GM23248 (cell line): ENCODE data around the gene C2orf74. TPM values are rescaled to one million over a fixed set of nuclear protein-coding genes. Genes with fewer than 3 reads are reported as not detected.

ENCODE experiments used
- DNase-seq: peaks from one replicate; pipeline ENCODE4 v3.0.0-alpha.2; 2015
- H2AFZ ChIP-seq: fragments of 200-600 bp; sonication (generic); 2 replicates; pipeline ENCODE4 v1.6.1; 2016; ENCODE audit warnings: antibody characterized with exemption
- H3F3A ChIP-seq: fragments of 200-600 bp; sonication (generic); 2 replicates; pipeline ENCODE4 v1.6.1; 2016; ENCODE audit warnings: mild to moderate bottlenecking, antibody characterized with exemption, mixed run types; ENCODE audit not compliant: insufficient read depth
- H3K27ac ChIP-seq: fragments of 200-600 bp; sonication (generic); 2 replicates; pipeline ENCODE4 v1.5.1; 2016; ENCODE audit warnings: mild to moderate bottlenecking
- H3K27me3 ChIP-seq: fragments of 200-600 bp; sonication (generic); replicated peaks from 2 replicates; pipeline ENCODE4 v1.6.1; 2016; ENCODE audit warnings: mild to moderate bottlenecking; ENCODE audit not compliant: insufficient read depth
- H3K36me3 ChIP-seq: fragments of 200-600 bp; sonication (generic); 2 replicates; pipeline ENCODE4 v1.6.1; 2016; ENCODE audit warnings: low read depth, mild to moderate bottlenecking
- H3K4me1 ChIP-seq: fragments of 200-600 bp; sonication (generic); 2 replicates; pipeline ENCODE4 v1.6.1; 2016; ENCODE audit warnings: mild to moderate bottlenecking; ENCODE audit not compliant: insufficient read depth
- H3K4me2 ChIP-seq: fragments of 200-600 bp; sonication (generic); one replicate; pipeline ENCODE4 v1.6.1; 2016; ENCODE audit warnings: mild to moderate bottlenecking; ENCODE audit not compliant: unreplicated experiment
- H3K4me3 ChIP-seq: fragments of 200-600 bp; sonication (generic); 2 replicates; pipeline ENCODE4 v1.5.1; 2016; ENCODE audit warnings: mild to moderate bottlenecking
- H3K79me2 ChIP-seq: fragments of 200-600 bp; sonication (generic); 2 replicates; pipeline ENCODE4 v1.6.1; 2016; ENCODE audit warnings: mild to moderate bottlenecking; ENCODE audit not compliant: insufficient read depth
- H3K9ac ChIP-seq: fragments of 200-600 bp; sonication (generic); 2 replicates; pipeline ENCODE4 v1.6.1; 2016; ENCODE audit warnings: mild to moderate bottlenecking
- H3K9me2 ChIP-seq: fragments of 200-600 bp; sonication (generic); 2 replicates; pipeline ENCODE4 v1.6.1; 2016; ENCODE audit warnings: mixed run types, mild to moderate bottlenecking, moderate library complexity; ENCODE audit not compliant: insufficient read depth
- H3K9me3 ChIP-seq: fragments of 200-600 bp; sonication (generic); one replicate; pipeline ENCODE4 v1.6.1; 2017; ENCODE audit warnings: low read depth
- H4K20me1 ChIP-seq: fragments of 200-600 bp; sonication (generic); 2 replicates; pipeline ENCODE4 v1.6.0; 2016; ENCODE audit not compliant: insufficient read depth
- EZH2 ChIP-seq: fragments of 200-600 bp; sonication (generic); IDR thresholded peaks from 2 replicates; pipeline ENCODE4 v1.6.1; 2018; ENCODE audit warnings: antibody characterized with exemption, mild to moderate bottlenecking; ENCODE audit not compliant: insufficient read depth, poor library complexity, severe bottlenecking
- EZH2phosphoT487 ChIP-seq: fragments of 200-600 bp; sonication (generic); IDR thresholded peaks from 2 replicates; pipeline ENCODE4 v1.6.1; 2018; ENCODE audit warnings: antibody characterized with exemption, moderate library complexity, mild to moderate bottlenecking, low read depth; ENCODE audit not compliant: insufficient read depth
- WGBS, 2 experiments: methylation state at CpG; one replicate each; pipeline ENCODE4 v1.1.6; 2015 to 2017; ENCODE audit warnings: low lambda C conversion rate in 2 of 2, low coverage in 1 of 2; ENCODE audit errors: missing lambda C conversion rate in 2 of 2; 5-methylcytosine and 5-hydroxymethylcytosine counted together
- in situ Hi-C: fragments of 300-500 bp; cut with MboI; formaldehyde crosslinking; loops from 2 replicates; pipeline ENCODE4 v1.15.0; 2020
- polyA plus RNA-seq: library from polyadenylated mRNA; unstranded; fragments of >200 nt; fragmentation: Nextera tagmentation; extraction: Ambion mirVana; gene quantifications from 2 replicates; pipeline ENCODE4 v1.2.1, GENCODE V29; 2016
- total RNA-seq: library from RNA; depleted of rRNA; stranded (reverse); fragments of >200 nt; shearing (Covaris generic); gene quantifications from 2 replicates; pipeline ENCODE4 v1.2.3, GENCODE V29; 2014

C2orf74 gene
- total and polyA plus RNA-seq, 2 experiments from 2014 or later, result 7.7 to 14.2 TPM

DNA sequence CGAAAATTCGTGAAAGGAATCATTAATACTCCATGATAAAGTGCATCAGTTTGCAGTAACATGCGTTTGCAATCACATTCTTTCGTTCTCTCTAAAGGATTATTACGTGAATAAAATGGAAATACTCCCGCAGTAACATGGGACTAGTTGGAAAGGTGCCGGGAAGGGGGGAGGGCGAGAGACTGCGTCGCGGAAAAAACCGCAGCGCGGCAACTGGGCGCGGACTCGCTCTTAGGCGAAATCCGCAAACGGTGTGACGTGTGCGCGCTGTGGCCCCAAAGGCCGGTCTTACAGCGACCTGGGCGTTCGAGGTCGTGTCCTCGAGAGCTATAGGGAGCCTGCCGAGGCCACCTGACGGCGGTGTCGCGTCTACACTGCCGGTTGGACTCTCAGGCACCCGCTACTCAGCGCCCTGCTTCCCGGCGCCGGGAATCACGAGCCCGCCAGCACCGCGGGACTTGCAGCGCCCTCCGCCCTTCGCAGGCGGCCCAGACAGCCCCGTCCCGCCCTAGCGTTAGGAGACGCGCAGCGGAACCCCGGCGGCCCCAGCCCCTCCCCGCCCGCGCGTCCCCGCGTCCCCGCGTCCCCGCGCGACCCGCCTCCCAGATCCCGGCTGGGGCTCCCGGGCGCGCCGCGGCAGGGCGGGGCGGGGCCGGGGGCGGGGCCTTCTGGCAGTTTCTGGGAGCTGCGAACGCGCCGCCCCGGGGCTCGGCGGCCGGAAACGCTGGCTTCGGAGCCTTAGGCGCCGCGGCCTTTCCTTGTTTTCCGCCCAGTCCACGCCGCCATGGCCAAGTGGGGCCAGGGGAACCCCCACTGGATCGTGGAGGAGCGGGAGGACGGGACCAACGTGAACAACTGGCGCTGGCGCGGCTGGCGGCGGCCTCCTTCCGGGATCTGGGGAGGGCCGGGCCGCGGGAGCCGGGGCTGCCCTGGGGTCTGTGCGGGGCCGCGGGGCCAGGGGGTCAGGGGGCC lies 15.1 kb downstream of the C2orf74 start:
- Histone ChIP-seq H3F3A (peaks cover 32% of the 10 kb centered on the region), H3K4me1 (peaks cover 41% of the 10 kb centered on the region), H3K9ac (peak overlapping the region; percentile 97), H3K79me2 (peaks cover 34% of the 10 kb centered on the region), H3K9me2 (no peaks in the 10 kb centered on the region), H3K36me3 (no peaks in the 10 kb centered on the region), H3K4me3 (peak overlapping the region; percentile 86), H3K9me3 (no peaks in the 10 kb centered on the region), H3K27ac (peak overlapping the region; percentile 91), H3K4me2 (peak overlapping the region; percentile 79), H4K20me1 (no peaks in the 10 kb centered on the region), H2AFZ (peak overlapping the region; percentile 92), H3K27me3 (no peaks in the 10 kb centered on the region)
- TF ChIP-seq EZH2 (no peak), EZH2phosphoT487 (no peak)
- in situ Hi-C loops, result no loop called here
- 1% methylated on average over 45 to 68 of the region's 111 CpGs for WGBS, 2 experiments
- peak; percentile 97 for DNase-seq

DNA sequence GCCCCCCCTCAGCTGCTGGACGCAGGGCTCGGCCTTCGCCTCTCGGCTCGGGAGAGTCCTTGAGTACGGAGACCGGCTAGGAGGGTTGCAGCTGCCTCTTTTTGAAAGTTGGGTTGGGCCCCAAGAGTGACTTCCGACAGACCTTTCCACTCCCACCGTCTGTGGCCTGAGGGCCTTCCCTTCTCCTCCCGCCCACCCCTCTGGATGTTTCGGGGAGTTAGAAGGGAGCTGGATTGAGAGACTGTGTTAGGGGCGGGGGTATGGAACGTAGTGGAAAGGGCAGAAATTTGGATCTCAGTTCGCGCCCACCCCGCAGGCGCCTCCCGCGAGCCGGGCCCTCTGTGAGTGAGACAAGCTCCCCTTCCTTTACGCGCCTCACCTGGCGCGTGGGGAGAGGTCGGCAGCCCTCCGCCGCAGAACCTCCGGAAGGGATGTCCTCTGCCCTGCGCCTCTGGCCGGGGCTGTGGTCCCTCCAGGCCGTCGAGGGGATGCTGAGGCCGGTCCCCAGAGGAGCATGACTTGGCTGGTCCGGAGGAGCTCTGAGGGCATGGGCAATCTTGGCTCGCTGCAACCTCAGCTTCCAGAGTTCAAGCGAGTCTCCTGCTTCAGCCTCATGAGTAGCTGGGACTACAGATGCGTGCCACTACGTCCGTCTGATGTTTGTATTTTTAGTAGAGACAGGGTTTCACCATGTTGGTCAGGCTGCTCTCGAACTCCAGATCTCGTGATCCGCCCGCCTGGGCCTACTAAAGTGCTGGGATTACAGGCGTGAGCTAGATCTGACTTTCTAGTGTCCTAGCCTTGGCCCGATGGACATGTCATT lies 15.9 kb downstream of the C2orf74 start:
- H2AFZ ChIP-seq, result peak overlapping the region; percentile 74
- no peaks in the 10 kb centered on the region for H3K9me2 ChIP-seq
- H3K4me2 ChIP-seq, result peak overlapping the region; percentile 79
- WGBS, 2 experiments, result 10 to 13% methylated on average over 36 to 37 of the region's 45 CpGs
- peaks cover 32% of the 10 kb centered on the region for H3F3A ChIP-seq
- peak overlapping the region; percentile 91 for H3K27ac ChIP-seq
- H3K27me3 ChIP-seq, result no peaks in the 10 kb centered on the region
- H3K9me3 ChIP-seq, result no peaks in the 10 kb centered on the region
- TF ChIP-seq EZH2 (no peak), EZH2phosphoT487 (no peak)
- no peaks in the 10 kb centered on the region for H4K20me1 ChIP-seq
- peak overlapping the region; percentile 86 for H3K4me3 ChIP-seq
- H3K79me2 ChIP-seq, result peaks cover 42% of the 10 kb centered on the region
- H3K9ac ChIP-seq, result peak overlapping the region; percentile 97
- H3K4me1 ChIP-seq, result peaks cover 43% of the 10 kb centered on the region
- no peaks in the 10 kb centered on the region for H3K36me3 ChIP-seq
- in situ Hi-C loops, result no loop called here
- DNase-seq, result peak; percentile 58

DNA sequence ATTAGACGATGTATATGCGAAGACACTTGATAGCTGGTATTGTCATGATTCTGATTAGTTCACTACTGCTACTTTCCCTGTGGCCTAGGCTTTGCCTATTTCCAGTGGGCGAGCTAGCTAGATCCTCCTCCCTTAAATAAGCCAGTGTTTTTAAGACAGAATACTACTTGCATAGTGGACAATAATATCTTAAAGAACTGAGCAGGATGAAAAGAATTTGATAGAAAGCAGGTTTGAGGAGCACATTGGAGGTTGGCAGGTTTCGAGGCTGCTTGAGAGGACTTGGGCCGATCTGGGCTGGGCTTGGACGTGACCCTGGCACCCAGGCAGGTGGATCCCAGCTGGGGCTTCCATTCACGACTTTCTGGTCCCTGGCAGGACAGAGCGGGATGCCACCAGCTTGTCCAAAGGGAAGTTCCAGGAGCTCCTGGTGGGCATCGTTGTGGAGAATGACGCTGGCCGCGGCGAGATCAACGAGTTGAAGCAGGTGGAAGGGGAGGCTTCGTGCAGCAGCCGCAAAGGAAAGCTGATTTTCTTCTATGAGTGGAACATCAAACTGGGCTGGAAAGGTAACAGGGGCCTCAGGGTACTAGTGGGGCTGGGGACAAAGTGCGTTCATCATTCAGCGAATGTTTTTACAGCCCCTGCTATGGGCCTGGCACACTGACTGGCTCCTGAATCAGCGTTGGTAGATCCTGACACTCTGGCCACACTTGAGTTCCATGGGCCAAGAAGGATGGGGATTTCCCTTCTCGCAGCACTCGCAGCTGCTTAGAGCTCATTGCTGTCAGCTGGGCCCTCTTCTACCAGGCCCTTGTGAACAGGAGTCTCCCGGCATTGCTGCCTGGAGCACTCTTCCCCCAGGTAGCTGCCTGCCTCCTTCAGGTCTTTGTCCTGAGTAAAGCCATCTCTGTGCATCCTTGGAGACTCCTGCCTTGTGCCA lies 16.9 kb downstream of the C2orf74 start:
- Histone ChIP-seq H3K4me3 (peak overlapping the region; percentile 86), H2AFZ (peak overlapping the region; percentile 74; the same call in 1 of the 2 replicates), H3K9me2 (no peaks in the 10 kb centered on the region), H3K9ac (peak overlapping the region; percentile 97), H3K4me2 (peak overlapping the region; percentile 79), H3K9me3 (no peaks in the 10 kb centered on the region), H4K20me1 (no peaks in the 10 kb centered on the region), H3K79me2 (peaks cover 52% of the 10 kb centered on the region), H3K36me3 (peaks cover 9% of the 10 kb centered on the region), H3F3A (peaks cover 37% of the 10 kb centered on the region), H3K27me3 (no peaks in the 10 kb centered on the region), H3K27ac (peak overlapping the region; percentile 91), H3K4me1 (peaks cover 43% of the 10 kb centered on the region)
- WGBS, 2 experiments, result 78 to 79% methylated on average over 22 of the region's 22 CpGs
- DNase-seq, result peak; percentile 57
- in situ Hi-C loops, result no loop called here
- TF ChIP-seq EZH2phosphoT487, result no peak
- TF ChIP-seq EZH2, result no peak
